Measurements from ENCODE around the gene C6orf52.

DNA sequence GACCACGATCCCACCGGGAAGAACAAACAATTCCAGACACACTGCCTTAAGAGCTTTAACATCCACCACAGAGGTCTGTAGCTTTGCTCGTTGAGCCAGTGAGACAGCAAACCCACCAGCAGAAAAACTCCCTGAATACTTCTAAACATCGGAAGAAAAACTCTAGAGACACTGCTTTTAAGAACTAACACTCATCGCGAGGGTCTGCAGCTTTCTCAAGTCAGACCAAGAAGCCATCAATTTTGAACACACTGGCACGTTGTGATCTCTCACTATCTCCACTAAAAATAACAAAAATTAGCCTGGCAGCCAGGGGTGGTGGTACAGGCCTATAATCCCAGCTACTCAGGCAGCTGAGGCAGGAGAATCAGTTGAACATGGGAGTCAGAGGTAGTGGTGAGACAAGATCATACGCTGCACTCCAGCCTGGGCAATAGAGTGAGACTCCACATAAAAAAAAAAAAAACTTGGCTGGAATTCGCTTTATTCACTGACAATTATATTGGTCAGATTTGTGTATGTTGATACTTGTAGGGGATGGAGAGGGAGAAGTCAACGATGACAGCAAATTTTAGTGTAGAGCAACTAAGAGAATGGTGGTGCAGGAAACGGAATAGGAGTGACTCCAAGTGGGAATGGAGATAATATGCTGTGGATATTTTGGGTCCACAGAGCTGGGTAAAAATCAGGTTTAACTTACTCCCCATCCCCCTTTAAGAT lies 27.6 kb upstream of the C6orf52 start:
- TF ChIP-seq ZNF563 (CRISPR knock-in tag; IDR thresholded peaks at IDR 0.05) (no peak), BORCS8-MEF2B (CRISPR knock-in tag; IDR thresholded peaks at IDR 0.05) (no peak)
- TF ChIP-seq, protein P1, sequence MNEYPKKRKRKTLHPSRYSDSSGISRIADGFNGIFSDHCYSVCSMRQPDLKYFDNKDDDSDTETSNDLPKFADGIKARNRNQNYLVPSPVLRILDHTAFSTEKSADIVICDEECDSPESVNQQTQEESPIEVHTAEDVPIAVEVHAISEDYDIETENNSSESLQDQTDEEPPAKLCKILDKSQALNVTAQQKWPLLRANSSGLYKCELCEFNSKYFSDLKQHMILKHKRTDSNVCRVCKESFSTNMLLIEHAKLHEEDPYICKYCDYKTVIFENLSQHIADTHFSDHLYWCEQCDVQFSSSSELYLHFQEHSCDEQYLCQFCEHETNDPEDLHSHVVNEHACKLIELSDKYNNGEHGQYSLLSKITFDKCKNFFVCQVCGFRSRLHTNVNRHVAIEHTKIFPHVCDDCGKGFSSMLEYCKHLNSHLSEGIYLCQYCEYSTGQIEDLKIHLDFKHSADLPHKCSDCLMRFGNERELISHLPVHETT (CRISPR knock-in tag; conservative IDR thresholded peaks at IDR 0.05) = no peak; the same call in 1 of the 2 replicates
- TF ChIP-seq, protein P2, sequence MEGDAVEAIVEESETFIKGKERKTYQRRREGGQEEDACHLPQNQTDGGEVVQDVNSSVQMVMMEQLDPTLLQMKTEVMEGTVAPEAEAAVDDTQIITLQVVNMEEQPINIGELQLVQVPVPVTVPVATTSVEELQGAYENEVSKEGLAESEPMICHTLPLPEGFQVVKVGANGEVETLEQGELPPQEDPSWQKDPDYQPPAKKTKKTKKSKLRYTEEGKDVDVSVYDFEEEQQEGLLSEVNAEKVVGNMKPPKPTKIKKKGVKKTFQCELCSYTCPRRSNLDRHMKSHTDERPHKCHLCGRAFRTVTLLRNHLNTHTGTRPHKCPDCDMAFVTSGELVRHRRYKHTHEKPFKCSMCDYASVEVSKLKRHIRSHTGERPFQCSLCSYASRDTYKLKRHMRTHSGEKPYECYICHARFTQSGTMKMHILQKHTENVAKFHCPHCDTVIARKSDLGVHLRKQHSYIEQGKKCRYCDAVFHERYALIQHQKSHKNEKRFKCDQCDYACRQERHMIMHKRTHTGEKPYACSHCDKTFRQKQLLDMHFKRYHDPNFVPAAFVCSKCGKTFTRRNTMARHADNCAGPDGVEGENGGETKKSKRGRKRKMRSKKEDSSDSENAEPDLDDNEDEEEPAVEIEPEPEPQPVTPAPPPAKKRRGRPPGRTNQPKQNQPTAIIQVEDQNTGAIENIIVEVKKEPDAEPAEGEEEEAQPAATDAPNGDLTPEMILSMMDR (CRISPR knock-in tag; IDR thresholded peaks at IDR 0.05) = no peak
